ENCODE results near the gene ZNF444. TPM values are rescaled to one million over a fixed set of nuclear protein-coding genes. Genes with fewer than 3 reads are reported as not detected.
"Not testable (repeated sequence)": the region's sequence is repeated elsewhere in the genome, so short reads cannot be mapped to it uniquely, and the experiment has no call there.

Gene ZNF444
- polyA plus RNA-seq, 1 donor = 36.7 TPM

- peaks cover 30% of the 10 kb centered on the region for H3K36me3 ChIP-seq (ENCODE audit: control insufficient read depth, insufficient read depth, low read length)
- H3K4me3 ChIP-seq (ENCODE audit: low read length) = no peak overlapping the region
- peaks cover 25% of the 10 kb centered on the region for H3K4me1 ChIP-seq (ENCODE audit: control insufficient read depth, insufficient read depth, low read length)
- no CpG with 5 or more reads among the region's 10 CpGs for WGBS (ENCODE audit: insufficient coverage, low lambda C conversion rate)
- H3K9me3 ChIP-seq (ENCODE audit: control insufficient read depth, low read depth, low read length) = no peaks in the 10 kb centered on the region
- no peak overlapping the region for H3K27ac ChIP-seq (ENCODE audit: low read length)
- H3K27me3 ChIP-seq (ENCODE audit: control insufficient read depth, insufficient read depth, low read length) = no peaks in the 10 kb centered on the region
- DNase-seq = no peak
Measured at GRCh38 chr19:56145698-56146097, 4.6 kb downstream of the ZNF444 start.

GRCh38 chr19:56146904-56147303, 5.8 kb downstream of the ZNF444 start:
- DNase-seq = no peak
- H3K36me3 ChIP-seq (ENCODE audit: control insufficient read depth, insufficient read depth, low read length) = peaks cover 30% of the 10 kb centered on the region
- no peak overlapping the region for H3K4me3 ChIP-seq (ENCODE audit: low read length)
- H3K27me3 ChIP-seq (ENCODE audit: control insufficient read depth, insufficient read depth, low read length) = no peaks in the 10 kb centered on the region
- no peaks in the 10 kb centered on the region for H3K9me3 ChIP-seq (ENCODE audit: control insufficient read depth, low read depth, low read length)
- H3K27ac ChIP-seq (ENCODE audit: low read length) = no peak overlapping the region
- peaks cover 22% of the 10 kb centered on the region for H3K4me1 ChIP-seq (ENCODE audit: control insufficient read depth, insufficient read depth, low read length)
- WGBS (ENCODE audit: insufficient coverage, low lambda C conversion rate) = no CpG with 5 or more reads among the region's 31 CpGs

GRCh38 chr19:56147307-56147706, 6.2 kb downstream of the ZNF444 start:
- Histone ChIP-seq H3K4me1 (ENCODE audit: control insufficient read depth, insufficient read depth, low read length) (peaks cover 20% of the 10 kb centered on the region), H3K27me3 (ENCODE audit: control insufficient read depth, insufficient read depth, low read length) (no peaks in the 10 kb centered on the region), H3K4me3 (ENCODE audit: low read length) (no peak overlapping the region), H3K9me3 (ENCODE audit: control insufficient read depth, low read depth, low read length) (no peaks in the 10 kb centered on the region), H3K36me3 (ENCODE audit: control insufficient read depth, insufficient read depth, low read length) (peaks cover 30% of the 10 kb centered on the region), H3K27ac (ENCODE audit: low read length) (no peak overlapping the region)
- no CpG with 5 or more reads among the region's 22 CpGs for WGBS (ENCODE audit: insufficient coverage, low lambda C conversion rate)
- DNase-seq = no peak

- Histone ChIP-seq H3K4me3 (ENCODE audit: low read length) (no peak overlapping the region), H3K4me1 (ENCODE audit: control insufficient read depth, insufficient read depth, low read length) (peaks cover 17% of the 10 kb centered on the region), H3K9me3 (ENCODE audit: control insufficient read depth, low read depth, low read length) (no peaks in the 10 kb centered on the region), H3K27ac (ENCODE audit: low read length) (no peak overlapping the region), H3K36me3 (ENCODE audit: control insufficient read depth, insufficient read depth, low read length) (peaks cover 30% of the 10 kb centered on the region), H3K27me3 (ENCODE audit: control insufficient read depth, insufficient read depth, low read length) (no peaks in the 10 kb centered on the region)
- no peak for DNase-seq
- no CpG with 5 or more reads among the region's 15 CpGs for WGBS (ENCODE audit: insufficient coverage, low lambda C conversion rate)
Measured at GRCh38 chr19:56148096-56148495, 7.0 kb downstream of the ZNF444 start.

- Histone ChIP-seq H3K36me3 (ENCODE audit: control insufficient read depth, insufficient read depth, low read length) (peaks cover 32% of the 10 kb centered on the region), H3K4me1 (ENCODE audit: control insufficient read depth, insufficient read depth, low read length) (peaks cover 12% of the 10 kb centered on the region)
- not testable (repeated sequence) for H3K27me3 ChIP-seq (ENCODE audit: control insufficient read depth, insufficient read depth, low read length); H3K27ac ChIP-seq (ENCODE audit: low read length); H3K4me3 ChIP-seq (ENCODE audit: low read length); H3K9me3 ChIP-seq (ENCODE audit: control insufficient read depth, low read depth, low read length); DNase-seq
- 100% methylated on average over 2 of the region's 12 CpGs for WGBS (ENCODE audit: insufficient coverage, low lambda C conversion rate)
Measured at GRCh38 chr19:56148955-56149655, 8.0 kb downstream of the ZNF444 start.

GRCh38 chr19:56149656-56150038, 8.6 kb downstream of the ZNF444 start:
- peaks cover 35% of the 10 kb centered on the region for H3K36me3 ChIP-seq (ENCODE audit: control insufficient read depth, insufficient read depth, low read length)
- WGBS (ENCODE audit: insufficient coverage, low lambda C conversion rate) = no CpG with 5 or more reads among the region's 5 CpGs
- no peak overlapping the region for H3K27ac ChIP-seq (ENCODE audit: low read length)
- H3K4me3 ChIP-seq (ENCODE audit: low read length) = no peak overlapping the region
- DNase-seq = no peak
- no peaks in the 10 kb centered on the region for H3K27me3 ChIP-seq (ENCODE audit: control insufficient read depth, insufficient read depth, low read length)
- H3K9me3 ChIP-seq (ENCODE audit: control insufficient read depth, low read depth, low read length) = no peaks in the 10 kb centered on the region
- H3K4me1 ChIP-seq (ENCODE audit: control insufficient read depth, insufficient read depth, low read length) = peaks cover 7% of the 10 kb centered on the region

GRCh38 chr19:56150358-56150757, 9.3 kb downstream of the ZNF444 start:
- no peak overlapping the region for H3K4me3 ChIP-seq (ENCODE audit: low read length)
- no CpG with 5 or more reads among the region's 11 CpGs for WGBS (ENCODE audit: insufficient coverage, low lambda C conversion rate)
- H3K9me3 ChIP-seq (ENCODE audit: control insufficient read depth, low read depth, low read length) = no peaks in the 10 kb centered on the region
- H3K27ac ChIP-seq (ENCODE audit: low read length) = no peak overlapping the region
- DNase-seq = no peak
- peaks cover 5% of the 10 kb centered on the region for H3K4me1 ChIP-seq (ENCODE audit: control insufficient read depth, insufficient read depth, low read length)
- peaks cover 42% of the 10 kb centered on the region for H3K36me3 ChIP-seq (ENCODE audit: control insufficient read depth, insufficient read depth, low read length)
- H3K27me3 ChIP-seq (ENCODE audit: control insufficient read depth, insufficient read depth, low read length) = no peaks in the 10 kb centered on the region

GRCh38 chr19:56152644-56153043, 11.6 kb downstream of the ZNF444 start:
- Histone ChIP-seq H3K9me3 (ENCODE audit: control insufficient read depth, low read depth, low read length) (no peaks in the 10 kb centered on the region), H3K4me1 (ENCODE audit: control insufficient read depth, insufficient read depth, low read length) (peaks cover 5% of the 10 kb centered on the region), H3K27ac (ENCODE audit: low read length) (no peak overlapping the region), H3K36me3 (ENCODE audit: control insufficient read depth, insufficient read depth, low read length) (peaks cover 44% of the 10 kb centered on the region), H3K27me3 (ENCODE audit: control insufficient read depth, insufficient read depth, low read length) (no peaks in the 10 kb centered on the region), H3K4me3 (ENCODE audit: low read length) (no peak overlapping the region)
- no CpG with 5 or more reads among the region's 2 CpGs for WGBS (ENCODE audit: insufficient coverage, low lambda C conversion rate)
- DNase-seq = no peak

- no CpG with 5 or more reads among the region's 6 CpGs for WGBS (ENCODE audit: insufficient coverage, low lambda C conversion rate)
- Histone ChIP-seq H3K27me3 (ENCODE audit: control insufficient read depth, insufficient read depth, low read length) (no peaks in the 10 kb centered on the region), H3K4me1 (ENCODE audit: control insufficient read depth, insufficient read depth, low read length) (peaks cover 5% of the 10 kb centered on the region), H3K9me3 (ENCODE audit: control insufficient read depth, low read depth, low read length) (no peaks in the 10 kb centered on the region), H3K4me3 (ENCODE audit: low read length) (no peak overlapping the region), H3K27ac (ENCODE audit: low read length) (no peak overlapping the region), H3K36me3 (ENCODE audit: control insufficient read depth, insufficient read depth, low read length) (peaks cover 42% of the 10 kb centered on the region)
- no peak for DNase-seq
Measured at GRCh38 chr19:56153507-56153906, 12.4 kb downstream of the ZNF444 start.

GRCh38 chr19:56155124-56155687, 14.1 kb downstream of the ZNF444 start:
- no peak for DNase-seq
- Histone ChIP-seq H3K27me3 (ENCODE audit: control insufficient read depth, insufficient read depth, low read length) (no peaks in the 10 kb centered on the region), H3K27ac (ENCODE audit: low read length) (no peak overlapping the region), H3K4me1 (ENCODE audit: control insufficient read depth, insufficient read depth, low read length) (peaks cover 5% of the 10 kb centered on the region), H3K36me3 (ENCODE audit: control insufficient read depth, insufficient read depth, low read length) (peaks cover 38% of the 10 kb centered on the region), H3K9me3 (ENCODE audit: control insufficient read depth, low read depth, low read length) (no peaks in the 10 kb centered on the region), H3K4me3 (ENCODE audit: low read length) (no peak overlapping the region)
- WGBS (ENCODE audit: insufficient coverage, low lambda C conversion rate) = no CpG with 5 or more reads among the region's 17 CpGs

- Histone ChIP-seq H3K27me3 (ENCODE audit: control insufficient read depth, insufficient read depth, low read length) (no peaks in the 10 kb centered on the region), H3K36me3 (ENCODE audit: control insufficient read depth, insufficient read depth, low read length) (peaks cover 48% of the 10 kb centered on the region), H3K27ac (ENCODE audit: low read length) (no peak overlapping the region), H3K9me3 (ENCODE audit: control insufficient read depth, low read depth, low read length) (no peaks in the 10 kb centered on the region), H3K4me3 (ENCODE audit: low read length) (no peak overlapping the region), H3K4me1 (ENCODE audit: control insufficient read depth, insufficient read depth, low read length) (peaks cover 5% of the 10 kb centered on the region)
- DNase-seq = no peak
- WGBS (ENCODE audit: insufficient coverage, low lambda C conversion rate) = no CpG with 5 or more reads among the region's 11 CpGs
Measured at GRCh38 chr19:56156768-56157167, 15.7 kb downstream of the ZNF444 start.

Data from large intestine (tissue), 3 donors.